ENCODE results near the gene IRGC.
A peak's percentile ranks its signal among the peaks of the same experiment; 100 is the strongest.

IRGC gene

DNA sequence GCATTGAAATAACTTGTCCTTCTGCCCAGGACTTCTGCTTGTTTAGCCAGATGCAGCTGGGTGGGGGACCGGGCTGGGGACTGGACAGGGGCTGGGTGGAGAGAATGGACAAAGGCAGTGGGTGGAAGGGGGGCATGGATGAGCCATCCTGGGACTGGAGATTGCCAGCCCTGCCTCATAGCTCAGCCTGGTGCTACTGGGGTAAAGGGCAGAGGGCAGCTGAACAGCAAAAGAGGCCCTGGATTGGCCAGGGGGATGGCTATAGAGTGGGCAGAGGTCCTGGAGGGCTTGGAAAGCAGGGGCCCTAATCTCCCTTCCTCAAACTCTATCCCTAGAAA is 28.2 kb upstream of the IRGC start:
- no peak overlapping the region for H3K27ac ChIP-seq (ENCODE audit: low read depth, low read length)
- no peak overlapping the region for H2BK12ac ChIP-seq (ENCODE audit: low read length)
- no peaks in the 10 kb centered on the region for H3K79me2 ChIP-seq (ENCODE audit: control insufficient read depth, insufficient read depth, low read length, poor library complexity)
- no peak overlapping the region for H2AFZ ChIP-seq (ENCODE audit: insufficient read depth, low read length, poor library complexity)
- no peak overlapping the region for H4K8ac ChIP-seq (ENCODE audit: low read depth, low read length)
- H4K12ac ChIP-seq (ENCODE audit: low read depth, low read length), result no peak overlapping the region
- no peak overlapping the region for H3K18ac ChIP-seq (ENCODE audit: low read length)
- no peak for DNase-seq
- no peak overlapping the region for H2BK120ac ChIP-seq (ENCODE audit: insufficient read depth, low read length, poor library complexity)
- H4K91ac ChIP-seq (ENCODE audit: low read depth, low read length), result no peak overlapping the region
- H3K27me3 ChIP-seq (ENCODE audit: insufficient read depth, low read length), result no peaks in the 10 kb centered on the region
- no peak overlapping the region for H3K23ac ChIP-seq (ENCODE audit: low read length)
- no peak overlapping the region for H2AK5ac ChIP-seq (ENCODE audit: low read length)
- WGBS (ENCODE audit: extremely low coverage, insufficient coverage, insufficient read length), result no CpG with 5 or more reads among the region's 1 CpG
- no peak overlapping the region for H2BK5ac ChIP-seq (ENCODE audit: low read depth, low read length, poor library complexity)
- H3K9me3 ChIP-seq (ENCODE audit: insufficient read depth, low read depth, low read length), result peaks cover 3% of the 10 kb centered on the region
- no peaks in the 10 kb centered on the region for H3K79me1 ChIP-seq (ENCODE audit: low read length)
- H3K4ac ChIP-seq (ENCODE audit: low read depth, low read length), result no peak overlapping the region
- H3K4me2 ChIP-seq (ENCODE audit: low read length), result no peak overlapping the region
- H3K14ac ChIP-seq (ENCODE audit: low read length), result no peak overlapping the region
- H3K4me3 ChIP-seq (ENCODE audit: low read depth, low read length), result no peak overlapping the region
- no peak overlapping the region for H3K9ac ChIP-seq (ENCODE audit: low read length)
- peaks cover 0 to 4% of the 10 kb centered on the region in 2 experiments for H3K4me1 ChIP-seq (ENCODE audit: control insufficient read depth in 1 of 2, insufficient read depth in 2 of 2, low read length in 2 of 2)
- H3K36me3 ChIP-seq (ENCODE audit: control insufficient read depth in 1 of 2, insufficient read depth in 2 of 2, low read length in 2 of 2), result no peaks in the 10 kb centered on the region

DNA sequence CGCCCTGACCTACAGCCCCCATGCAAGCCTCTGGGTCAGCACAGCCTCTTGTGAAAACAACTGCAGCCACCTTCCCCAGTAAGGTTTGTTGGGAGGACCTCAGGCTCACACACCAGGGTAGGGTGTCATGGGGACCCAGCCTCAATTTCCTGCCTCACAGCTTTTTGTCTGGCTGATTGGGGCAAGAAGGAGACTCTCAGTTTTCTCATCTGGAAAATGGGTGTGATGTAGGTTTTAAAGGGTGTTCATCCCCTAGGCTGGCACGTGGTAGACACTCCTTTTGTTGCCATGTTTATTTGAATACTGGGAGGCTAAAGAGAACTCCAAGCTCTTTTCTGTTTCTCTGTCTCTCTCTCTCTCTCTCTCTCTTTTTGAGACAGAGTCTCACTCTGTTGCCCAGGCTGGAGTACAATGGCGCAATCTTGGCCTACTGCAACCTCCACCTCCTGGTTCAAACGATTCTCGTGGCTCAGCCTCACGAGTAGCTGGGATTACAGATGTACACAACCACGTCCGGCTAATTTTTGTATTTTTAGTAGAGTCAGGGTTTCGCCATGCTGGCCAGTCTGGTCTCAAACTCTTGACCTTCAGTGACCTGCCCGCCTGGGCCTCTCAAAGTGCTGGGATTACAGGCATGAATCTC is 27.7 kb upstream of the IRGC start:
- Histone ChIP-seq H3K36me3 (ENCODE audit: control insufficient read depth in 1 of 2, insufficient read depth in 2 of 2, low read length in 2 of 2) (no peaks in the 10 kb centered on the region), H2AK5ac (ENCODE audit: low read length) (no peak overlapping the region), H4K12ac (ENCODE audit: low read depth, low read length) (no peak overlapping the region), H3K4me2 (ENCODE audit: low read length) (no peak overlapping the region), H2BK120ac (ENCODE audit: insufficient read depth, low read length, poor library complexity) (no peak overlapping the region), H3K27ac (ENCODE audit: low read depth, low read length) (no peak overlapping the region), H3K14ac (ENCODE audit: low read length) (no peak overlapping the region), H3K18ac (ENCODE audit: low read length) (no peak overlapping the region), H2BK5ac (ENCODE audit: low read depth, low read length, poor library complexity) (no peak overlapping the region), H3K9me3 (ENCODE audit: insufficient read depth, low read depth, low read length) (peaks cover 3% of the 10 kb centered on the region), H3K79me2 (ENCODE audit: control insufficient read depth, insufficient read depth, low read length, poor library complexity) (no peaks in the 10 kb centered on the region), H2BK12ac (ENCODE audit: low read length) (no peak overlapping the region), H3K27me3 (ENCODE audit: insufficient read depth, low read length) (no peaks in the 10 kb centered on the region), H3K4me1 (ENCODE audit: control insufficient read depth in 1 of 2, insufficient read depth in 2 of 2, low read length in 2 of 2) (peaks cover 0 to 4% of the 10 kb centered on the region in 2 experiments), H4K91ac (ENCODE audit: low read depth, low read length) (no peak overlapping the region), H2AFZ (ENCODE audit: insufficient read depth, low read length, poor library complexity) (no peak overlapping the region), H3K4ac (ENCODE audit: low read depth, low read length) (no peak overlapping the region), H3K79me1 (ENCODE audit: low read length) (no peaks in the 10 kb centered on the region), H3K9ac (ENCODE audit: low read length) (no peak overlapping the region), H3K4me3 (ENCODE audit: low read depth, low read length) (no peak overlapping the region), H4K8ac (ENCODE audit: low read depth, low read length) (no peak overlapping the region), H3K23ac (ENCODE audit: low read length) (no peak overlapping the region)
- peak in 1 of 2 donors; percentile 9 for DNase-seq
- no CpG with 5 or more reads among the region's 10 CpGs for WGBS (ENCODE audit: extremely low coverage, insufficient coverage, insufficient read length)

DNA sequence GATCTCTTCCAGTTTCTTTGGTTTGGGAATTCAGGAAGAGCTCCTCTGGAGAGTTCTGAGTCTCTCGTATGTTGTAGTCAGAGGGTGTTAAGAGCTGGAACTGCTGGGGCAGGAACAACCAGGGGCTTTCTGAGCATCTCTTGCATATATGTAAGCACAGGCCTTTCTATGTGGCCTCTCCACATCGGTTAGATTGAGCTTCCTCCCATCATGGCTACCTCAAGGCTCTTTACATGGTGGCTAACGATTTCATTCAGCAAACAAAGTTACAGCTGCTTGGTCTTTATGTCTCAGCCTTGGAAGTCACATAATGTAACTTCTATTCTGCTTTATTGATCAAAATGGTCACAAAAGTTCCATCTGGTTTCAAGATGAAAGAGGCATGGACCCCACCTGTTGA is 25.4 kb upstream of the IRGC start:
- Histone ChIP-seq H3K23ac (ENCODE audit: low read length) (no peak overlapping the region), H3K4me1 (ENCODE audit: control insufficient read depth in 1 of 2, insufficient read depth in 2 of 2, low read length in 2 of 2) (peaks cover 0 to 4% of the 10 kb centered on the region in 2 experiments), H2AK5ac (ENCODE audit: low read length) (no peak overlapping the region), H3K14ac (ENCODE audit: low read length) (no peak overlapping the region), H4K91ac (ENCODE audit: low read depth, low read length) (no peak overlapping the region), H2BK5ac (ENCODE audit: low read depth, low read length, poor library complexity) (no peak overlapping the region), H3K27me3 (ENCODE audit: insufficient read depth, low read length) (no peaks in the 10 kb centered on the region), H2BK12ac (ENCODE audit: low read length) (no peak overlapping the region), H3K79me2 (ENCODE audit: control insufficient read depth, insufficient read depth, low read length, poor library complexity) (no peaks in the 10 kb centered on the region), H3K18ac (ENCODE audit: low read length) (no peak overlapping the region), H2BK120ac (ENCODE audit: insufficient read depth, low read length, poor library complexity) (no peak overlapping the region), H3K4me2 (ENCODE audit: low read length) (no peak overlapping the region), H2AFZ (ENCODE audit: insufficient read depth, low read length, poor library complexity) (no peak overlapping the region), H3K79me1 (ENCODE audit: low read length) (no peaks in the 10 kb centered on the region), H4K8ac (ENCODE audit: low read depth, low read length) (no peak overlapping the region), H3K4me3 (ENCODE audit: low read depth, low read length) (no peak overlapping the region), H3K9ac (ENCODE audit: low read length) (no peak overlapping the region), H4K12ac (ENCODE audit: low read depth, low read length) (no peak overlapping the region), H3K27ac (ENCODE audit: low read depth, low read length) (no peak overlapping the region), H3K4ac (ENCODE audit: low read depth, low read length) (no peak overlapping the region), H3K9me3 (ENCODE audit: insufficient read depth, low read depth, low read length) (peaks cover 3% of the 10 kb centered on the region), H3K36me3 (ENCODE audit: control insufficient read depth in 1 of 2, insufficient read depth in 2 of 2, low read length in 2 of 2) (no peaks in the 10 kb centered on the region)
- WGBS (ENCODE audit: extremely low coverage, insufficient coverage, insufficient read length), result no CpG with 5 or more reads among the region's 3 CpGs
- no peak for DNase-seq

DNA sequence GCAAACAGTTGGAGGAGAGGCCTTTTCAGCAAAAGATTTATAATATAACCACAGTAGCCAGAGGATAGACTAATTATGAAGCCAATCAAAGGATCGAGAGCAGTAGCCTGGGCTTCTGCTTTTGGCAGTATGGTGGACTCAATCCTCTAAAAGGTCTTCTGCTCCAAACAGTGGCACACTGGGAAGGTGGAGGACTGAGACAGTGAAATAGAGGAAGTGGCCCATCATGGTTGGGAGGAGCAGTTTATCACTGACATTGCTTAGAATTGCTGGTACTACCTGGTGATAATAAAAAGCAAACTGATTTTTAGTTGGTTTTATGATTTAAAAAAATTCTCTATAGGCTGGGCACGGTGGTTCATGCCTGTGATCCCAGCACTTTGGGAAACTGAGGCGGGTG is 25.0 kb upstream of the IRGC start:
- H2BK12ac ChIP-seq (ENCODE audit: low read length), result no peak overlapping the region
- no peaks in the 10 kb centered on the region for H3K79me2 ChIP-seq (ENCODE audit: control insufficient read depth, insufficient read depth, low read length, poor library complexity)
- H3K14ac ChIP-seq (ENCODE audit: low read length), result no peak overlapping the region
- H3K4me3 ChIP-seq (ENCODE audit: low read depth, low read length), result no peak overlapping the region
- no peak overlapping the region for H3K27ac ChIP-seq (ENCODE audit: low read depth, low read length)
- no peak overlapping the region for H3K4ac ChIP-seq (ENCODE audit: low read depth, low read length)
- H3K36me3 ChIP-seq (ENCODE audit: control insufficient read depth in 1 of 2, insufficient read depth in 2 of 2, low read length in 2 of 2), result no peaks in the 10 kb centered on the region
- no peak overlapping the region for H2AK5ac ChIP-seq (ENCODE audit: low read length)
- no peak for DNase-seq
- H2AFZ ChIP-seq (ENCODE audit: insufficient read depth, low read length, poor library complexity), result no peak overlapping the region
- no peak overlapping the region for H3K18ac ChIP-seq (ENCODE audit: low read length)
- no peaks in the 10 kb centered on the region for H3K79me1 ChIP-seq (ENCODE audit: low read length)
- H2BK5ac ChIP-seq (ENCODE audit: low read depth, low read length, poor library complexity), result no peak overlapping the region
- peaks cover 3% of the 10 kb centered on the region for H3K9me3 ChIP-seq (ENCODE audit: insufficient read depth, low read depth, low read length)
- H4K91ac ChIP-seq (ENCODE audit: low read depth, low read length), result no peak overlapping the region
- no peaks in the 10 kb centered on the region for H3K27me3 ChIP-seq (ENCODE audit: insufficient read depth, low read length)
- no peak overlapping the region for H4K8ac ChIP-seq (ENCODE audit: low read depth, low read length)
- H3K9ac ChIP-seq (ENCODE audit: low read length), result no peak overlapping the region
- WGBS (ENCODE audit: extremely low coverage, insufficient coverage, insufficient read length), result no CpG with 5 or more reads among the region's 3 CpGs
- no peak overlapping the region for H2BK120ac ChIP-seq (ENCODE audit: insufficient read depth, low read length, poor library complexity)
- peaks cover 0 to 4% of the 10 kb centered on the region in 2 experiments for H3K4me1 ChIP-seq (ENCODE audit: control insufficient read depth in 1 of 2, insufficient read depth in 2 of 2, low read length in 2 of 2)
- no peak overlapping the region for H3K23ac ChIP-seq (ENCODE audit: low read length)
- no peak overlapping the region for H4K12ac ChIP-seq (ENCODE audit: low read depth, low read length)
- no peak overlapping the region for H3K4me2 ChIP-seq (ENCODE audit: low read length)

Measured in trophoblast cell (in vitro differentiated cells and primary cell).